Hepatocyte (in vitro differentiated cells): ENCODE data around the gene KCNJ15. TPM values are rescaled to one million over a fixed set of nuclear protein-coding genes. Genes with fewer than 3 reads are reported as not detected.

ENCODE experiments used
- DNase-seq: peaks from one replicate; pipeline ENCODE4 v3.0.0-alpha.2; 2016; ENCODE audit warnings: low spot score
- H2AFZ ChIP-seq: fragments of 200-600 bp; sonication (generic); 2 replicates; pipeline ENCODE4 v1.6.0; 2016; ENCODE audit warnings: antibody characterized with exemption, mild to moderate bottlenecking
- H3K27ac ChIP-seq: fragments of 200-600 bp; sonication (generic); 2 replicates; pipeline ENCODE4 v1.5.1; 2016; ENCODE audit warnings: mild to moderate bottlenecking
- H3K27me3 ChIP-seq: fragments of 200-600 bp; sonication (generic); 2 replicates; pipeline ENCODE4 v1.6.1; 2016
- H3K36me3 ChIP-seq: fragments of 200-600 bp; sonication (generic); replicated peaks from 2 replicates; pipeline ENCODE4 v1.5.1; 2016; ENCODE audit warnings: low read depth; ENCODE audit not compliant: insufficient read depth
- H3K4me1 ChIP-seq: fragments of 200-600 bp; sonication (generic); 2 replicates; pipeline ENCODE4 v1.5.1; 2016; ENCODE audit warnings: mild to moderate bottlenecking, moderate library complexity; ENCODE audit not compliant: insufficient read depth
- H3K4me2 ChIP-seq: fragments of 200-600 bp; sonication (generic); 2 replicates; pipeline ENCODE4 v1.6.0; 2016
- H3K4me3 ChIP-seq: fragments of 200-600 bp; sonication (generic); 2 replicates; pipeline ENCODE4 v1.5.1; 2016; ENCODE audit warnings: mild to moderate bottlenecking
- H3K79me2 ChIP-seq: fragments of 200-600 bp; sonication (generic); 2 replicates; pipeline ENCODE4 v1.6.0; 2017; ENCODE audit warnings: mild to moderate bottlenecking
- H3K9me2 ChIP-seq: fragments of 200-600 bp; sonication (generic); replicated peaks from 2 replicates; pipeline ENCODE4 v1.6.0; 2017; ENCODE audit warnings: mild to moderate bottlenecking; ENCODE audit not compliant: insufficient read depth
- H3K9me3 ChIP-seq: fragments of 200-600 bp; sonication (generic); 2 replicates; pipeline ENCODE4 v1.5.1; 2016; ENCODE audit warnings: low read depth, mild to moderate bottlenecking
- H4K20me1 ChIP-seq: fragments of 200-600 bp; sonication (generic); 2 replicates; pipeline ENCODE4 v1.6.0; 2016; ENCODE audit warnings: mild to moderate bottlenecking; ENCODE audit not compliant: insufficient read depth, poor library complexity, severe bottlenecking
- EZH2 ChIP-seq: fragments of 200-600 bp; sonication (generic); IDR thresholded peaks from 2 replicates; pipeline ENCODE4 v1.6.1; 2016; ENCODE audit warnings: antibody characterized with exemption, mild to moderate bottlenecking, borderline replicate concordance
- EZH2phosphoT487 ChIP-seq: fragments of 200-600 bp; sonication (generic); IDR thresholded peaks from one replicate; pipeline ENCODE4 v1.6.1; 2018; ENCODE audit warnings: antibody characterized with exemption, mild to moderate bottlenecking, low read depth, moderate library complexity; ENCODE audit not compliant: unreplicated experiment, severe bottlenecking
- WGBS: methylation state at CpG from one replicate; pipeline ENCODE4 v1.1.6; 2016; ENCODE audit warnings: low lambda C conversion rate; ENCODE audit errors: missing lambda C conversion rate; 5-methylcytosine and 5-hydroxymethylcytosine counted together
- polyA plus RNA-seq: library from polyadenylated mRNA; unstranded; fragments of >200 nt; fragmentation: Nextera tagmentation; extraction: Ambion mirVana; gene quantifications from 2 replicates; pipeline ENCODE4 v1.2.1, GENCODE V29; 2016
- total RNA-seq: library from RNA; depleted of rRNA; stranded (reverse); fragments of >200 nt; gene quantifications from 2 replicates; pipeline ENCODE4 v1.2.3, GENCODE V29; 2014
- TF ChIP-seq, protein P1 (sequence below): fragments of 200-600 bp; sonication (generic); IDR thresholded peaks from 2 replicates; pipeline ENCODE4 v1.5.1; 2016; ENCODE audit warnings: antibody characterized with exemption, mild to moderate bottlenecking; ENCODE audit not compliant: poor library complexity

Gene KCNJ15
- total and polyA plus RNA-seq, 2 experiments from 2014 or later: 0.43 to 0.88 TPM

GRCh38 chr21:38319781-38320180 is 63.0 kb downstream of the KCNJ15 start:
- Histone ChIP-seq H3K4me1 (no peaks in the 10 kb centered on the region), H3K9me2 (no peaks in the 10 kb centered on the region), H3K4me3 (no peak overlapping the region), H3K79me2 (no peaks in the 10 kb centered on the region), H4K20me1 (no peaks in the 10 kb centered on the region), H3K9me3 (no peaks in the 10 kb centered on the region), H3K36me3 (no peaks in the 10 kb centered on the region), H3K27ac (no peak overlapping the region), H3K4me2 (no peak overlapping the region), H3K27me3 (no peaks in the 10 kb centered on the region), H2AFZ (no peak overlapping the region)
- TF ChIP-seq, protein P1, sequence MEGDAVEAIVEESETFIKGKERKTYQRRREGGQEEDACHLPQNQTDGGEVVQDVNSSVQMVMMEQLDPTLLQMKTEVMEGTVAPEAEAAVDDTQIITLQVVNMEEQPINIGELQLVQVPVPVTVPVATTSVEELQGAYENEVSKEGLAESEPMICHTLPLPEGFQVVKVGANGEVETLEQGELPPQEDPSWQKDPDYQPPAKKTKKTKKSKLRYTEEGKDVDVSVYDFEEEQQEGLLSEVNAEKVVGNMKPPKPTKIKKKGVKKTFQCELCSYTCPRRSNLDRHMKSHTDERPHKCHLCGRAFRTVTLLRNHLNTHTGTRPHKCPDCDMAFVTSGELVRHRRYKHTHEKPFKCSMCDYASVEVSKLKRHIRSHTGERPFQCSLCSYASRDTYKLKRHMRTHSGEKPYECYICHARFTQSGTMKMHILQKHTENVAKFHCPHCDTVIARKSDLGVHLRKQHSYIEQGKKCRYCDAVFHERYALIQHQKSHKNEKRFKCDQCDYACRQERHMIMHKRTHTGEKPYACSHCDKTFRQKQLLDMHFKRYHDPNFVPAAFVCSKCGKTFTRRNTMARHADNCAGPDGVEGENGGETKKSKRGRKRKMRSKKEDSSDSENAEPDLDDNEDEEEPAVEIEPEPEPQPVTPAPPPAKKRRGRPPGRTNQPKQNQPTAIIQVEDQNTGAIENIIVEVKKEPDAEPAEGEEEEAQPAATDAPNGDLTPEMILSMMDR: no peak
- DNase-seq: no peak
- WGBS: 90% methylated on average over 7 of the region's 7 CpGs

- Histone ChIP-seq H3K4me3 (no peak overlapping the region), H3K4me2 (no peak overlapping the region), H3K9me3 (no peaks in the 10 kb centered on the region), H4K20me1 (no peaks in the 10 kb centered on the region), H3K4me1 (no peaks in the 10 kb centered on the region), H3K27ac (no peak overlapping the region), H3K36me3 (no peaks in the 10 kb centered on the region), H3K79me2 (no peaks in the 10 kb centered on the region), H3K9me2 (no peaks in the 10 kb centered on the region), H3K27me3 (no peaks in the 10 kb centered on the region), H2AFZ (no peak overlapping the region)
- no peak for DNase-seq
- WGBS: 89% methylated on average over 6 of the region's 6 CpGs
- no peak for TF ChIP-seq EZH2
- TF ChIP-seq EZH2phosphoT487: no peak
- TF ChIP-seq, protein P1: no peak
Observed at GRCh38 chr21:38321568-38321967, 64.8 kb downstream of the KCNJ15 start.

GRCh38 chr21:38322311-38322950 is 65.6 kb downstream of the KCNJ15 start:
- H3K9me2 ChIP-seq: no peaks in the 10 kb centered on the region
- no peaks in the 10 kb centered on the region for H4K20me1 ChIP-seq
- H3K9me3 ChIP-seq: no peaks in the 10 kb centered on the region
- TF ChIP-seq EZH2phosphoT487: no peak
- no peak for TF ChIP-seq EZH2
- TF ChIP-seq, protein P1: no peak
- H2AFZ ChIP-seq: no peak overlapping the region
- H3K4me2 ChIP-seq: no peak overlapping the region
- WGBS: 96% methylated on average over 8 of the region's 8 CpGs
- H3K4me3 ChIP-seq: no peak overlapping the region
- no peaks in the 10 kb centered on the region for H3K79me2 ChIP-seq
- no peak overlapping the region for H3K27ac ChIP-seq
- no peaks in the 10 kb centered on the region for H3K27me3 ChIP-seq
- H3K4me1 ChIP-seq: no peaks in the 10 kb centered on the region
- H3K36me3 ChIP-seq: no peaks in the 10 kb centered on the region
- no peak for DNase-seq
